ENCODE data around the gene NFKB1. TPM values are rescaled to one million over a fixed set of nuclear protein-coding genes. Genes with fewer than 3 reads are reported as not detected.

The NFKB1 gene
- total RNA-seq, 1 experiment from 2014 or later, result 24.7 TPM

DNA sequence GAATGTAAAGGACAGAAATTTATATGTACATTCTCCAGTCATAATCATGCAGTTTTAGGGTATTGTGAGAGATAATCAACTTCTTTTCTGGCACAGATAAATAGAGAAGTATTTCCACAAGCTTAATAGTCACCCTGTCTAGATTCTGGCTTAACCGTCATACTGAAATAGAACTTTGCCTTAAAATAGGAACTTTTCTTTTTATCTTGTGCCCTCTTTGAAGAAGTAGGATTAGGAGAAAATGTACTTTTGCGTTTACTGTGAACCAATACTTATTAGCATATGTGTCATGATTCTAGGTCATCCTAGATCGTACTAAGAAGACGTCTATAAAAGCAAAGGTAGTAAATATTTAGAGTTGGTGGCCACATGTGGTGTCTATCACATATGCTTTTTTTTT is 95.4 kb downstream of the NFKB1 start:
- no peak for DNase-seq
- Histone ChIP-seq H3K27me3 (no peaks in the 10 kb centered on the region), H3K4me3 (no peak overlapping the region), H3K36me3 (peaks cover 19% of the 10 kb centered on the region), H3K9me3 (no peaks in the 10 kb centered on the region)

DNA sequence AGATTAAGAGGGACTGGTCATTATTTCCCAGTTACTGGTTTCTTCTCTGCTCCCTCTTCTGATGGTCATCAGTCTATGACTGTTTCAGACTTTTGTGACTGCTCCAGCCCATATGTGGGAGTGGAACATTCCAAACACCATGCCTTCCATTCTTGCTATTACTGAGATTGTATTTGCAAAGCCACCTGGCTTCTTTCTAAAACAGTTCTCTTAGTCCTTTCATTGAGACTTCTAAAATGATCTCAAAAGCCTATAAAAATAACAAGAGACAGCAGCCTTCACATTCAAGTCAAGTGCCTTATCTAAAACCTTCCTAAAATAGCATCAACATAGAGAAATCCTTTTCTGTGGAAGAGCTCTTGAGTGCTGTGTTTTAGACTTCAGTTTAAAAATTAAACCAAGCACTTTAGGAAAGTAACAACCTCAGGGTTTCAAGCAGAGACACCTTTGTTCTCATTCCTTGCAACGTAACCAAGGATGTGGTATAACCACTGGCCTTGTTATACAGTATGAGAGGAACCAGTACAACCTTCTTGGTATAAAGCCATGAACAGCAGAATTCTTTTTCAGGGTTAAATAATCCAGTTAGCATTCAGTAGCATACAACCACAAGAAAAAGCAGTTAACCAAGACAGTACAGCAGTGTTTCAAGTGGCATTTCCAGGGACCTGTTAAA is 97.1 kb downstream of the NFKB1 start:
- DNase-seq, result no peak
- no peaks in the 10 kb centered on the region for H3K27me3 ChIP-seq
- H3K9me3 ChIP-seq, result no peaks in the 10 kb centered on the region
- H3K36me3 ChIP-seq, result peaks cover 15% of the 10 kb centered on the region
- no peak overlapping the region for H3K4me3 ChIP-seq

DNA sequence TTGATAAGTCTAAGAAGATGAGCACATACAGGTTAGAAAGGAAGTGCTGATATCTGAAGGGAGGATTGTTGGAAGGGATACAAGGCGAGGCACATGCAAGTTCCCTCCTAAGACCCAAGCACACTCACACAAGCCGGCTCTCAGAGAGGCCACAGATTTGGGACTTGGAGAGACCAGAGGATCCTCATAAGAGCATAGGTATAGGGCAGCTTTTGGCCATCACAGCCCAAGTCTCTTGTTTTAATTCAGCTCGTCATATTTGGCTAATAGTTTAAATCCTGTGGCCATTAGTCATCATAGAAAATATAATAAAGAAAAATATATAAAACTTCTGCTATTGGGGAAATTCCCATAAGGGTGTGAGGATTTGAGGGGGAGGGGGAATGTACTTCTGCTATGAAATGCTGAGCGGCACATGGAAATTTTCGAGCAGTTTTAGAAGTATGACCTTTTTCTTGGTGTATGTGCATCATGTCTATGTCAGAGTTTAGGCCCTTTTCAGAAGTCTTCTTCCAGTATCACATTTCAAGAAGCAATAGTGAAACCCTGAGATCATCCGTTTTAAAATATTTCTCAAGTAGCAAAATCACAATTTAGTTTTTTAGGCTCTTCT is 97.7 kb downstream of the NFKB1 start:
- Histone ChIP-seq H3K27me3 (no peaks in the 10 kb centered on the region), H3K36me3 (peaks cover 15% of the 10 kb centered on the region), H3K4me3 (no peak overlapping the region), H3K9me3 (no peaks in the 10 kb centered on the region)
- DNase-seq, result no peak

DNA sequence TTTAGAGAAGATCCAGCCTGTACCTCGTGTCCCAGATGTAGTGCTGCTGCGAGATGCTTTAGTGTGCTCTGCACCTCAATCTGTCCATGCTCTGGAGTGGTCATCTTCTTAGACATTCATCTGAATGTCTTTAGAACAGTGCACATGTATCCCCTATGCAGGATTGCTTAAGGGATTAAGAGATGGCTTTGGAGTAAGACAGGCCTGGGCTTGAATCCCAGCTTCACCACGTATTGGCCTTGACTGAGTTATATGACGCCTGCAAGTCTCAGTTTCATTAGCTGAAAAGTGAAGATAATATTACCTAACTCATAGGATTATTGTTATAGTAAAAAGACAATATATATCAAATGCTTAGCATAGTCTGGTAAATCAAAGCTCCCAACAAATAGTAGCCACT is 98.3 kb downstream of the NFKB1 start:
- no peak overlapping the region for H3K4me3 ChIP-seq
- no peaks in the 10 kb centered on the region for H3K27me3 ChIP-seq
- no peak for DNase-seq
- H3K36me3 ChIP-seq, result peaks cover 19% of the 10 kb centered on the region
- H3K9me3 ChIP-seq, result no peaks in the 10 kb centered on the region

GRCh38 chr4:102599886-102600285 is 98.7 kb downstream of the NFKB1 start:
- H3K27me3 ChIP-seq, result no peaks in the 10 kb centered on the region
- no peak for DNase-seq
- no peak overlapping the region for H3K4me3 ChIP-seq
- no peaks in the 10 kb centered on the region for H3K9me3 ChIP-seq
- H3K36me3 ChIP-seq, result peaks cover 16% of the 10 kb centered on the region

GRCh38 chr4:102600689-102601088 is 99.5 kb downstream of the NFKB1 start:
- Histone ChIP-seq H3K9me3 (no peaks in the 10 kb centered on the region), H3K27me3 (no peaks in the 10 kb centered on the region), H3K4me3 (no peak overlapping the region), H3K36me3 (peaks cover 16% of the 10 kb centered on the region)
- no peak for DNase-seq

- Histone ChIP-seq H3K9me3 (no peaks in the 10 kb centered on the region), H3K27me3 (no peaks in the 10 kb centered on the region), H3K36me3 (peaks cover 8% of the 10 kb centered on the region), H3K4me3 (no peak overlapping the region)
- no peak for DNase-seq
These were observed 100.5 kb downstream of the NFKB1 start for GRCh38 chr4:102601586-102602227.

- DNase-seq, result no peak
- peaks cover 10% of the 10 kb centered on the region for H3K36me3 ChIP-seq
These were observed 103.2 kb downstream of the NFKB1 start for GRCh38 chr4:102604222-102604940.

DNA sequence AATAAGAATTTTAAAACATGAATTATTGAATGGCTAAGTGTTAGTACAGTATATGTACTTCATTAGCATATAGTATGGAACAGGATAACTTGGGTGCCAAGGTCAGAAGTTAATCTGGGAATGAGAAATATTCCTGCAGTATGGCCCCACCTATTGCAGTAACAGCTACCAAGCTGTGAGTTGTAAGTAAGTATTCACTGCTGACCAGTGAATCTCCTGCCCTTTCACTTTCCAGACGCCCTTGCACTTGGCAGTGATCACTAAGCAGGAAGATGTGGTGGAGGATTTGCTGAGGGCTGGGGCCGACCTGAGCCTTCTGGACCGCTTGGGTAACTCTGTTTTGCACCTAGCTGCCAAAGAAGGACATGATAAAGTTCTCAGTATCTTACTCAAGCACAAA is 105.1 kb downstream of the NFKB1 start:
- Histone ChIP-seq H3K9me3 (no peaks in the 10 kb centered on the region), H3K27me3 (no peaks in the 10 kb centered on the region), H3K4me3 (no peak overlapping the region), H3K36me3 (peaks cover 10% of the 10 kb centered on the region)
- no peak for DNase-seq

More at GRCh38 chr4:102604222-102604940, 103.2 kb downstream of the NFKB1 start:
- Histone ChIP-seq H3K27me3 (no peaks in the 10 kb centered on the region), H3K4me3 (no peak overlapping the region), H3K9me3 (no peaks in the 10 kb centered on the region)

- Histone ChIP-seq H3K4me3 (no peak overlapping the region), H3K9me3 (no peaks in the 10 kb centered on the region), H3K36me3 (peaks cover 10% of the 10 kb centered on the region), H3K27me3 (no peaks in the 10 kb centered on the region)
- DNase-seq, result no peak
These were observed 105.8 kb downstream of the NFKB1 start for GRCh38 chr4:102606846-102607450.

DNA sequence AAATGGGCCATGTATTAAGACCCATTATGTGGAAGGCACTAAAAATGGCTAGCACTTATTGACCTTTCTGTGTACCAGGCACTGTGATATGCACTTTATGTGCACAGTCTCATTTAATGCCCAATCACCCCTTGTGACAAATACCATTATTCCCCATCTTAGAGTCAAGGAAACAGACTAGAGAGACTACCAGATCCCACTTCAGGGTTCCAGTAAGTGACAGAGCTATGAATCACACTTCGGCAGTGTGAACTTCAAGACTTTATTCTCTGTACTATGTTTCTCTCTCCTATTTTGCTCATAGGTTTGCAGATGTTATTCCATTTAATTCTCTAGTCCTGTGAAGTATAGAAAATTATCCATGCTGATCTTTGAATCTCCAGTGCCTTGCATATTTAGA is 107.0 kb downstream of the NFKB1 start:
- H3K4me3 ChIP-seq, result no peak overlapping the region
- no peaks in the 10 kb centered on the region for H3K9me3 ChIP-seq
- no peaks in the 10 kb centered on the region for H3K27me3 ChIP-seq
- H3K36me3 ChIP-seq, result peaks cover 10% of the 10 kb centered on the region
- DNase-seq, result no peak

DNA sequence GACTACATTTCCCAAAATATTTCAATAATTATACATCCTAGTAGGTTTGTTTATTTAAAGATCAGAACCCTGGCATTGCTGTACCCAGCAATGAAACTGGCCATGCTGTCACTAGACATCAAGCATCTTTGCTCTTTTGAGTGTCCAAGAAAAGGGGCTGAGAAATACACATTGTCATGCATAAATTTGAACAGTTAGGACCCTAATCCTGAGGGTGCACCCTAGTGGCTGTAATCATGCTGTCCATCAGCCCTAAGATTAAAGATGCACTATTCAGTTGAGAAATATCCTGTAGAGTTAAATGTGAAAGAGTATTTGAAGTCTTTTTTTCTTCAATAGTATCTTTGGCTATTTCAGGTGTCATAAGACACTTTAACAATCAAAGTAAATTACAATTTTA is 108.8 kb downstream of the NFKB1 start:
- Histone ChIP-seq H3K27me3 (no peaks in the 10 kb centered on the region), H3K4me3 (no peak overlapping the region), H3K36me3 (peaks cover 5% of the 10 kb centered on the region; the same call in 1 of the 2 replicates), H3K9me3 (no peaks in the 10 kb centered on the region)
- DNase-seq, result no peak

- Histone ChIP-seq H3K4me3 (no peak overlapping the region), H3K27me3 (no peaks in the 10 kb centered on the region), H3K9me3 (no peaks in the 10 kb centered on the region), H3K36me3 (peaks cover 4% of the 10 kb centered on the region; the same call in 1 of the 2 replicates)
- no peak for DNase-seq
These were observed 109.3 kb downstream of the NFKB1 start for GRCh38 chr4:102610476-102610875.

GRCh38 chr4:102612210-102612609 is 111.1 kb downstream of the NFKB1 start:
- DNase-seq, result no peak
- Histone ChIP-seq H3K27me3 (no peaks in the 10 kb centered on the region), H3K4me3 (no peak overlapping the region), H3K9me3 (no peaks in the 10 kb centered on the region), H3K36me3 (peaks cover 2% of the 10 kb centered on the region; the same call in 1 of the 2 replicates)

GRCh38 chr4:102612824-102613366 is 111.7 kb downstream of the NFKB1 start:
- no peak for DNase-seq
- H3K36me3 ChIP-seq, result no peaks in the 10 kb centered on the region; the same call in 1 of the 2 replicates
- H3K4me3 ChIP-seq, result no peak overlapping the region
- no peaks in the 10 kb centered on the region for H3K27me3 ChIP-seq
- H3K9me3 ChIP-seq, result no peaks in the 10 kb centered on the region

GRCh38 chr4:102614801-102615200 is 113.6 kb downstream of the NFKB1 start:
- no peak for DNase-seq
- H3K36me3 ChIP-seq, result no peaks in the 10 kb centered on the region; the same call in 1 of the 2 replicates
- no peak overlapping the region for H3K4me3 ChIP-seq
- no peaks in the 10 kb centered on the region for H3K27me3 ChIP-seq
- no peaks in the 10 kb centered on the region for H3K9me3 ChIP-seq
